ENCODE measurements around the gene GSE1. TPM values are rescaled to one million over a fixed set of nuclear protein-coding genes. Genes with fewer than 3 reads are reported as not detected.

The GSE1 gene
- total and polyA plus RNA-seq, 9 of the 15 experiments (the other 6 are each of a cell fraction or from before 2014, with no cell fraction given), result 12.2 to 244 (median 57.9) TPM

DNA sequence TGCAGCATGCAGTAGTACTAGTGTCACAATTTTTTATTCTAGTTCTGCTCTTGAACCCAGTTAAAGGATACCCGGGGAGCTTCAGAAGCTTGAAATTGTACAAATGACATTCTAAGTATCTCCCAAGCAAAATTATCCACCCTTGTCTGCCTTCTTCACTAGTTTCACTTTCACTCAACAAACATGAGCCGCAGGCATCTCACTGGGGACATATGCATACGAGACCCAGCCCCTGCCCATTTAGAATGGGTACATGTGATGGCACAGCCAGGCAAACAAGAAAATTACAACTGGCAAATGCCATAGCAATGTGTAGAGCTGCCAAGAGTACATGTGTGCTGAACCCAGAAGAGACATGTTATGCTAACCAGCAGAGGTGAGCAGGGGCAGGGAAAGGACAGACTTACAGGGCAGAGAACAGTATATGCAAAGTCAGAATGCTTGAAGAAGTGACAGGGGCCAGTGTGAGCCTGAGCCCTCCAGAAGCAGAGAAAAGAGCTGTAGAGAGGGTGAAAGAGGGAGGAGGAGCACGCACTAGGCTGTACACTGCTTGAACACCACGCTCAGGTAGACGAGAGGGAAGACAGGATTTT is 67.3 kb downstream of the GSE1 start:
- in situ Hi-C loops (cut with MboI) (no loop called here), intact Hi-C loops (cut with micrococcal nuclease) (no loop called here)
- Histone ChIP-seq H3K27me3 (ENCODE audit: control insufficient read depth in 2 of 2, insufficient read depth in 2 of 2, low read length in 2 of 2) (no peaks in the 10 kb centered on the region), H4K20me1 (replicated peaks; ENCODE audit: control insufficient read depth, insufficient read depth, low read length) (peaks cover 11% of the 10 kb centered on the region), H3K9ac (ENCODE audit: insufficient read depth in 1 of 2, low read depth in 2 of 2, low read length in 2 of 2) (no peak overlapping the region), H3K36me3 (ENCODE audit: control insufficient read depth, insufficient read depth, low read length) (peaks cover 98% of the 10 kb centered on the region), H2AFZ (ENCODE audit: low read depth, low read length) (no peak overlapping the region), H3K4me1 (replicated peaks in 1 of 2; ENCODE audit: control insufficient read depth in 2 of 2, insufficient read depth in 2 of 2, low read length in 2 of 2) (no peaks in the 10 kb centered on the region; a peak in 1 of 5 replicates), H3K9me1 (ENCODE audit: control insufficient read depth, insufficient read depth, low read length) (peaks cover 2% of the 10 kb centered on the region), H3K4me2 (ENCODE audit: insufficient read depth, low read length) (no peak overlapping the region), H3K9me3 (replicated peaks; ENCODE audit: control insufficient read depth, insufficient read depth, low read depth, low read length) (no peaks in the 10 kb centered on the region), H3K4me3 (no peak overlapping the region), H3K79me2 (ENCODE audit: control insufficient read depth, insufficient read depth, low read length) (peaks cover 29% of the 10 kb centered on the region), H3K27ac (ENCODE audit: extremely low read depth, low read depth, low read length) (no peak overlapping the region)
- ATAC-seq (no peak), DNase-seq (ENCODE audit: extremely low read depth in 1 of 4, low spot score in 3 of 4) (no peak), FAIRE-seq (no peak)
- no peak for TF ChIP-seq THRAP3 (IDR thresholded peaks at IDR 0.05; ENCODE audit: borderline replicate concordance)
- TF ChIP-seq SUPT5H (IDR thresholded peaks at IDR 0.05), result peak; percentile 11; the same call in 1 of the 2 replicates
- POLR2A ChIA-PET, result interaction anchor here (0.6 to 0.8 kb wide), 3 partner anchors 9 to 214 kb away, joined by 3 to 4 read pairs (median 3); partner anchors contain the start of gene GINS2
- CTCF ChIA-PET (ENCODE audit: low intra/inter-chr PET ratio), result no interaction called here
- WGBS (ENCODE audit: insufficient coverage, low coverage, missing lambda C conversion rate), result 93% methylated on average over 6 of the region's 6 CpGs
- BruUV-seq (replicated peaks), result no TSS peak

- Histone ChIP-seq H3K4me2 (ENCODE audit: insufficient read depth, low read length) (no peak overlapping the region), H3K9ac (ENCODE audit: insufficient read depth in 1 of 2, low read depth in 2 of 2, low read length in 2 of 2) (no peak overlapping the region; a peak in 1 of 4 replicates), H3K79me2 (ENCODE audit: control insufficient read depth, insufficient read depth, low read length) (peaks cover 36% of the 10 kb centered on the region), H3K9me1 (ENCODE audit: control insufficient read depth, insufficient read depth, low read length) (peaks cover 2% of the 10 kb centered on the region), H4K20me1 (replicated peaks; ENCODE audit: control insufficient read depth, insufficient read depth, low read length) (peaks cover 11% of the 10 kb centered on the region), H2AFZ (ENCODE audit: low read depth, low read length) (no peak overlapping the region), H3K27ac (ENCODE audit: extremely low read depth, low read depth, low read length) (no peak overlapping the region), H3K4me3 (no peak overlapping the region), H3K9me3 (replicated peaks; ENCODE audit: control insufficient read depth, insufficient read depth, low read depth, low read length) (no peaks in the 10 kb centered on the region), H3K36me3 (ENCODE audit: control insufficient read depth, insufficient read depth, low read length) (peaks cover 98% of the 10 kb centered on the region), H3K27me3 (ENCODE audit: control insufficient read depth in 2 of 2, insufficient read depth in 2 of 2, low read length in 2 of 2) (no peaks in the 10 kb centered on the region), H3K4me1 (replicated peaks in 1 of 2; ENCODE audit: control insufficient read depth in 2 of 2, insufficient read depth in 2 of 2, low read length in 2 of 2) (peaks cover 0 to 3% of the 10 kb centered on the region in 2 experiments; a peak in 3 of 5 replicates)
- no peak for DNase-seq (ENCODE audit: extremely low read depth in 1 of 4, low spot score in 3 of 4)
- POLR2A ChIA-PET, result interaction anchor here (0.8 kb wide), 2 partner anchors 8 to 16 kb away, joined by 3 read pairs; partner anchors contain the start of gene GINS2
- BruUV-seq (replicated peaks), result no TSS peak
- WGBS (ENCODE audit: insufficient coverage, low coverage, missing lambda C conversion rate), result 65% methylated on average over 8 of the region's 8 CpGs
- TF ChIP-seq FOXM1 (IDR thresholded peaks at IDR 0.05; ENCODE audit: low read depth) (no peak), FOXM1 (CRISPR knock-in tag; IDR thresholded peaks at IDR 0.05; ENCODE audit: low read depth) (no peak), TARDBP (IDR thresholded peaks at IDR 0.05) (no peak), NFE2L1 (tag; IDR thresholded peaks at IDR 0.05; ENCODE audit: borderline replicate concordance, low read depth) (no peak), GABPB2 (CRISPR knock-in tag; conservative IDR thresholded peaks at IDR 0.05) (no peak), RUNX1 (IDR thresholded peaks at IDR 0.05; ENCODE audit: low read depth) (no peak), NCOA4 (IDR thresholded peaks at IDR 0.05; ENCODE audit: partially characterized antibody) (no peak), RBM34 (IDR thresholded peaks at IDR 0.05; ENCODE audit: borderline replicate concordance, insufficient read depth, low read length) (no peak)
- FAIRE-seq, result no peak
- intact Hi-C loops (cut with micrococcal nuclease) (no loop called here), in situ Hi-C loops (cut with MboI) (no loop called here)
- no peak for ATAC-seq
- CTCF ChIA-PET (ENCODE audit: low intra/inter-chr PET ratio), result no interaction called here
These were observed 68.1 kb downstream of the GSE1 start for GRCh38 chr16:85681255-85681654.
